SU-DHL-6 (cell line): ENCODE data around the gene MYO15B.

ENCODE experiments used
- EZH2phosphoT487 ChIP-seq: fragments of 200-600 bp; sonication (generic), shearing (Covaris generic); conservative IDR thresholded peaks from 2 replicates; pipeline ENCODE4 v1.6.1; 2018; ENCODE audit warnings: mild to moderate bottlenecking, antibody characterized with exemption, low read length, moderate library complexity, mixed read lengths
- TF ChIP-seq, protein P1 (sequence below): fragments of 200-600 bp; sonication (generic); IDR thresholded peaks from one replicate; pipeline ENCODE4 v1.5.1; 2017; ENCODE audit warnings: antibody characterized with exemption, mild to moderate bottlenecking, low read length, moderate library complexity; ENCODE audit not compliant: insufficient read depth, poor library complexity, severe bottlenecking

DNA sequence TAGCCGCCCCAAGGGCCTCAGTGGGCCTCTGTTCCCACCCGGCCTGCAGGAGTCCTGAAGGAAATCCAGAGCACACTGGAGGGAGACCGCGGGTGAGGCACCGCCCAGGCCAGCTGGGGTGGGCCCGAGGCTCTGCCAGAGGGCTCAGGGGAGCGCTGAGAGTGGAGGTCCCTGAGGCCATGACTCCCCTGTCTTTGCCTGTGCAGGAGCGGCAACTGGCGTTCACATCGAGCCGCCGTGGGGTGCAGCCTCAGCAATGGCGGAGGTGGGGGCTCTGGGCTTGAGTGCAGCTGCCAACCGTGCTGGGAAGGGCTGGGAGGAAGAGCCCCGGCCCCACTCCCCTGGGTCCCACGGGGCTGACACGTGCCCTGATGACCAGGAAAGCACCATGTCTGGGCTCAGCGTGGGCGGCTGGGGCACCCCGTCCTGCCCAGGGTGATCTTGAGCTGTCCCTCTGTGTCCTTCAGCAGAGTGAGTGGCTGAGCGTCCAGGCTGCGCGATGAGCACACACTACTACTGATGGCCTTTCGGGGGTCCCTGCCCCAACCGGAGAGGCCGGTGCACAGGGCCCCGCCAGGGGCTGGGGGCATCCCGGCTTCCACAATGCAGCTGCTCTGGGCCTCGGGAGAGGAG is 13.1 kb upstream of the MYO15B start:
- TF ChIP-seq, protein P1, sequence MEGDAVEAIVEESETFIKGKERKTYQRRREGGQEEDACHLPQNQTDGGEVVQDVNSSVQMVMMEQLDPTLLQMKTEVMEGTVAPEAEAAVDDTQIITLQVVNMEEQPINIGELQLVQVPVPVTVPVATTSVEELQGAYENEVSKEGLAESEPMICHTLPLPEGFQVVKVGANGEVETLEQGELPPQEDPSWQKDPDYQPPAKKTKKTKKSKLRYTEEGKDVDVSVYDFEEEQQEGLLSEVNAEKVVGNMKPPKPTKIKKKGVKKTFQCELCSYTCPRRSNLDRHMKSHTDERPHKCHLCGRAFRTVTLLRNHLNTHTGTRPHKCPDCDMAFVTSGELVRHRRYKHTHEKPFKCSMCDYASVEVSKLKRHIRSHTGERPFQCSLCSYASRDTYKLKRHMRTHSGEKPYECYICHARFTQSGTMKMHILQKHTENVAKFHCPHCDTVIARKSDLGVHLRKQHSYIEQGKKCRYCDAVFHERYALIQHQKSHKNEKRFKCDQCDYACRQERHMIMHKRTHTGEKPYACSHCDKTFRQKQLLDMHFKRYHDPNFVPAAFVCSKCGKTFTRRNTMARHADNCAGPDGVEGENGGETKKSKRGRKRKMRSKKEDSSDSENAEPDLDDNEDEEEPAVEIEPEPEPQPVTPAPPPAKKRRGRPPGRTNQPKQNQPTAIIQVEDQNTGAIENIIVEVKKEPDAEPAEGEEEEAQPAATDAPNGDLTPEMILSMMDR: no peak
- no peak for TF ChIP-seq EZH2phosphoT487
